Pancreas (tissue), 10 donors: ENCODE measurements around the gene BTBD16. TPM values are rescaled to one million over a fixed set of nuclear protein-coding genes. Genes with fewer than 3 reads are reported as not detected.

Experiments
- ATAC-seq, 4 donors: fragments of 200-7000 bp; cut with Tn5 transposase; one replicate each; pipeline versions ENCODE4 v1.8.0 to v1.9.1; 2020; ENCODE audit warnings: mild to moderate bottlenecking in 4 of 4, moderate library complexity in 4 of 4
- DNase-seq, 6 donors: peaks; one replicate each; pipeline ENCODE4 v3.0.0-alpha.2; 2020
- FAIRE-seq: peaks from 2 replicates; lab custom pipeline; 2012; peaks lifted over from hg19 to GRCh38; lab: Jason Lieb, UNC
- H3K27ac ChIP-seq, 4 donors: fragments of 200-600 bp; sonication (generic); 1 replicate in 3 of 4; 2 replicates in 1 of 4; pipeline versions ENCODE4 v1.5.0 to v1.8.0; 2020
- H3K27me3 ChIP-seq, 4 donors: fragments of 200-600 bp; one replicate each; pipeline ENCODE4 v1.8.0; 2021
- H3K36me3 ChIP-seq, 3 donors: fragments of 200-600 bp; sonication (generic) in 1 of 3; one replicate each; pipeline versions ENCODE4 v1.5.0 to v1.8.0; 2020 to 2021
- H3K4me1 ChIP-seq, 3 donors: fragments of 200-600 bp; one replicate each; pipeline ENCODE4 v1.8.0; 2021
- H3K4me3 ChIP-seq, 4 donors: fragments of 200-600 bp; sonication (generic) in 2 of 4; one replicate each; pipeline versions ENCODE4 v1.5.0 to v1.8.0; 2020 to 2021
- H3K9me3 ChIP-seq, 4 donors: fragments of 200-600 bp; one replicate each; pipeline ENCODE4 v1.8.0; 2021
- CTCF ChIP-seq, 4 donors: fragments of 200-600 bp; sonication (generic) in 3 of 4; IDR thresholded peaks; one replicate each; pipeline versions ENCODE4 v1.5.0 to v1.8.0; 2021; ENCODE audit warnings: antibody characterized with exemption in 4 of 4
- WGBS, 2 donors: extraction: QIAGEN DNeasy Blood & Tissue Kit; methylation state at CpG; one replicate each; pipeline ENCODE4 v1.1.7; 2013; 5-methylcytosine and 5-hydroxymethylcytosine counted together
- intact Hi-C, 3 donors: fragments of 100-400 bp; cut with DNase I; formaldehyde crosslinking; loops; one replicate each; pipeline versions ENCODE4 v1.11.1 to v1.14.2; 2022
- polyA plus RNA-seq, 2 donors: library from polyadenylated mRNA; stranded (reverse); fragments of 200-250 nt; gene quantifications; one replicate each; pipeline ENCODE4 v1.2.3, GENCODE V29; 2013
- total RNA-seq, 6 donors: library from RNA; stranded (reverse); fragmentation: NEBNext Ultra II Directional in 4 of 6; extraction: Animal tissue kit (Norgen Biotek cat#: 25700) in 4 of 6; gene quantifications; one replicate each; pipeline versions ENCODE4 v1.2.1 to v1.2.4, GENCODE V29; 2021 to 2023
- donor health status: healthy with polysubstance abuse.
- donor health status: DM: no; HTN: no; CAD: no; lungs with moderate emphysema.
- donor health status: DM: no; HTN: no; CAD: no.
- donor health status: control.
- donor health status: control.
- donor health status: Bipolar disorder and iron deficiency.
- donor health status: DM: yes; HTN: yes; CAD: no.
- donor health status: DM: no; HTN: no; CAD: no.
- donor health status: DM: no; HTN: no; CAD: no.
- donor health status: DM: yes; HTN: yes; CAD: no.

BTBD16 gene
- total and polyA plus RNA-seq, 8 donors = 0.14 to 0.52 (median 0.34) TPM; not detected in 3

- intact Hi-C loops = no loop called here
- DNase-seq = no peak
- ATAC-seq = no peak
- 60 to 67% methylated on average over 5 of the region's 5 CpGs for WGBS, 2 donors
- no peak for TF ChIP-seq CTCF (IDR thresholded peaks at IDR 0.05)
- Histone ChIP-seq H3K4me1 (no peaks in the 10 kb centered on the region), H3K4me3 (no peak overlapping the region), H3K36me3 (no peaks in the 10 kb centered on the region), H3K27ac (no peak overlapping the region), H3K9me3 (no peaks in the 10 kb centered on the region), H3K27me3 (no peaks in the 10 kb centered on the region)
- no peak for FAIRE-seq
These were observed 16.5 kb downstream of the BTBD16 start for GRCh38 chr10:122287570-122287969.

- no peak for DNase-seq
- Histone ChIP-seq H3K4me3 (no peak overlapping the region), H3K9me3 (no peaks in the 10 kb centered on the region), H3K27ac (no peak overlapping the region), H3K36me3 (no peaks in the 10 kb centered on the region), H3K4me1 (no peaks in the 10 kb centered on the region), H3K27me3 (no peaks in the 10 kb centered on the region)
- TF ChIP-seq CTCF (IDR thresholded peaks at IDR 0.05) = no peak
- no peak for ATAC-seq
- 75 to 78% methylated on average over 6 of the region's 6 CpGs for WGBS, 2 donors
- no peak for FAIRE-seq
- intact Hi-C loops = no loop called here
These were observed 17.2 kb downstream of the BTBD16 start for GRCh38 chr10:122288262-122288661.

GRCh38 chr10:122288917-122289316 lies 17.8 kb downstream of the BTBD16 start:
- Histone ChIP-seq H3K27ac (no peak overlapping the region), H3K27me3 (no peaks in the 10 kb centered on the region), H3K4me3 (no peak overlapping the region), H3K9me3 (no peaks in the 10 kb centered on the region), H3K36me3 (no peaks in the 10 kb centered on the region), H3K4me1 (no peaks in the 10 kb centered on the region)
- intact Hi-C loops = no loop called here
- no peak for DNase-seq
- no peak for TF ChIP-seq CTCF (IDR thresholded peaks at IDR 0.05)
- FAIRE-seq = no peak
- ATAC-seq = no peak
- WGBS, 2 donors = 62 to 78% methylated on average over 3 of the region's 3 CpGs

GRCh38 chr10:122290334-122290733 lies 19.2 kb downstream of the BTBD16 start:
- Histone ChIP-seq H3K4me1 (no peaks in the 10 kb centered on the region), H3K36me3 (no peaks in the 10 kb centered on the region), H3K9me3 (no peaks in the 10 kb centered on the region), H3K4me3 (no peak overlapping the region), H3K27me3 (no peaks in the 10 kb centered on the region), H3K27ac (no peak overlapping the region)
- no peak for TF ChIP-seq CTCF (IDR thresholded peaks at IDR 0.05)
- intact Hi-C loops = loop anchor here in 1 of 3 donors (10.0 kb wide), 1 partner anchor 274 kb away; the partner anchor contains the start of gene DMBT1
- no peak for ATAC-seq
- no peak for DNase-seq
- 80 to 83% methylated on average over 7 of the region's 7 CpGs for WGBS, 2 donors
- no peak for FAIRE-seq

GRCh38 chr10:122290833-122291532 lies 19.9 kb downstream of the BTBD16 start:
- Histone ChIP-seq H3K4me1 (no peaks in the 10 kb centered on the region), H3K4me3 (no peak overlapping the region), H3K27me3 (no peaks in the 10 kb centered on the region), H3K9me3 (no peaks in the 10 kb centered on the region), H3K36me3 (no peaks in the 10 kb centered on the region), H3K27ac (no peak overlapping the region)
- no peak for TF ChIP-seq CTCF (IDR thresholded peaks at IDR 0.05)
- ATAC-seq (no peak), FAIRE-seq (no peak), DNase-seq (no peak)
- intact Hi-C loops = loop anchor here in 1 of 3 donors (10.0 kb wide), 1 partner anchor 274 kb away; the partner anchor contains the start of gene DMBT1
- WGBS, 2 donors = 85 to 92% methylated on average over 13 of the region's 13 CpGs
